Nephron progenitor cell (in vitro differentiated cells): ENCODE results near the gene CERS6.
A peak's percentile ranks its signal among the peaks of the same experiment; 100 is the strongest.

Experiments used
- DNase-seq: peaks from one replicate; pipeline ENCODE4 v3.0.0; 2021
- H3K27ac Mint-ChIP-seq: 2 replicates; pipeline ENCODE4 v1.8.0; 2021; ENCODE audit warnings: mild to moderate bottlenecking, moderate library complexity, mixed read lengths
- H3K27me3 Mint-ChIP-seq: 2 replicates; pipeline ENCODE4 v1.8.0; 2021; ENCODE audit warnings: mild to moderate bottlenecking, low read depth, mixed read lengths; ENCODE audit not compliant: poor library complexity
- H3K36me3 Mint-ChIP-seq: 2 replicates; pipeline ENCODE4 v1.8.0; 2021; ENCODE audit warnings: low read depth, mixed read lengths
- H3K4me1 Mint-ChIP-seq: 2 replicates; pipeline ENCODE4 v1.8.0; 2021; ENCODE audit warnings: mixed read lengths
- H3K4me3 Mint-ChIP-seq: 2 replicates; pipeline ENCODE4 v1.8.0; 2021; ENCODE audit warnings: mild to moderate bottlenecking, moderate library complexity, mixed read lengths
- H3K9me3 Mint-ChIP-seq: 2 replicates; pipeline ENCODE4 v1.8.0; 2021; ENCODE audit warnings: mild to moderate bottlenecking, moderate library complexity, mixed read lengths
- TF ChIP-seq, protein P1 (sequence below): fragments of 200-600 bp; sonication (generic); IDR thresholded peaks from 2 replicates; pipeline ENCODE4 v1.5.0; 2021; ENCODE audit warnings: antibody characterized with exemption

Gene CERS6

DNA sequence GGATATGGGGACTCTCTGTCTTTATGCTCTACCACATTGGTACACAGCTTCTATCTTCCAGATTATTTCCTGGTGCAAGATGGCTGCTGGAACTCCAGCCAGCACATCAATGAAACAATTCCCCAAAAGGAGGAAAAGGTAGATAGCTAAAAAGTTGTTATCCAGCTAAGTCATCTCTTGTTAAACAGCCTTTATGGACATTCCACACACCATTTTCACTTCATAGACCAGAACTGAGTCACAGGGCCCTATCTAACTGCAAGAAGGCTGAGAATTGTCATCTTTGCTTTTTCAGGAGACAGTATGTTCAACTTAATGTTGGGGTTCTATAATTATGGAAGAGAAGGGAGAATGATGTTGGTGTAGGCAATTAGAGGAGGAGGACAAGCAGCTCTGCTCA lies 213.1 kb downstream of the CERS6 start:
- Mint-ChIP-seq H3K4me3 (no peak overlapping the region), H3K9me3 (no peaks in the 10 kb centered on the region), H3K4me1 (peaks cover 2% of the 10 kb centered on the region), H3K27me3 (no peaks in the 10 kb centered on the region), H3K27ac (no peak overlapping the region), H3K36me3 (peaks cover 5% of the 10 kb centered on the region)
- TF ChIP-seq, protein P1, sequence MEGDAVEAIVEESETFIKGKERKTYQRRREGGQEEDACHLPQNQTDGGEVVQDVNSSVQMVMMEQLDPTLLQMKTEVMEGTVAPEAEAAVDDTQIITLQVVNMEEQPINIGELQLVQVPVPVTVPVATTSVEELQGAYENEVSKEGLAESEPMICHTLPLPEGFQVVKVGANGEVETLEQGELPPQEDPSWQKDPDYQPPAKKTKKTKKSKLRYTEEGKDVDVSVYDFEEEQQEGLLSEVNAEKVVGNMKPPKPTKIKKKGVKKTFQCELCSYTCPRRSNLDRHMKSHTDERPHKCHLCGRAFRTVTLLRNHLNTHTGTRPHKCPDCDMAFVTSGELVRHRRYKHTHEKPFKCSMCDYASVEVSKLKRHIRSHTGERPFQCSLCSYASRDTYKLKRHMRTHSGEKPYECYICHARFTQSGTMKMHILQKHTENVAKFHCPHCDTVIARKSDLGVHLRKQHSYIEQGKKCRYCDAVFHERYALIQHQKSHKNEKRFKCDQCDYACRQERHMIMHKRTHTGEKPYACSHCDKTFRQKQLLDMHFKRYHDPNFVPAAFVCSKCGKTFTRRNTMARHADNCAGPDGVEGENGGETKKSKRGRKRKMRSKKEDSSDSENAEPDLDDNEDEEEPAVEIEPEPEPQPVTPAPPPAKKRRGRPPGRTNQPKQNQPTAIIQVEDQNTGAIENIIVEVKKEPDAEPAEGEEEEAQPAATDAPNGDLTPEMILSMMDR = no peak
- no peak for DNase-seq

DNA sequence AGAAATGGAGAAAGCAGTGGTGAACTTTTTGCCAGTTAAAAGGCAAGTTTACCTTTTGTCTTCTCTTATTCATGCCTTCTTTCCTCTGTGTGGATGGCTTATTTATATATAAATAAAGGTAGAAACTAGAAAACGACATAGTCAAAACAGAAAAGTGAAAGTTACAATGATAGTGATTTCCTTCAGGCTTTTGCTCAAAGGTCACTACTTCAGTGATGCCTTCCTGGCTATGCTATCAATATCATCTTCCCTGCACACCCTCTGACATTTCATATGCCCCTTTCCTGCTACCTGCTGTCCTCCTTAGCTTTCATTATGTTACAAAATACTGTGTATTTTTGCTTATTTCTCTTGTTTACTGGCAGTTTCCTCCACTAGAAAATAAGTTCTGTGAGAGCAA lies 214.4 kb downstream of the CERS6 start:
- Mint-ChIP-seq H3K36me3 (peaks cover 9% of the 10 kb centered on the region), H3K27me3 (no peaks in the 10 kb centered on the region), H3K4me3 (no peak overlapping the region), H3K27ac (peak overlapping the region; percentile 87), H3K4me1 (no peaks in the 10 kb centered on the region), H3K9me3 (no peaks in the 10 kb centered on the region)
- no peak for DNase-seq
- TF ChIP-seq, protein P1 = no peak

DNA sequence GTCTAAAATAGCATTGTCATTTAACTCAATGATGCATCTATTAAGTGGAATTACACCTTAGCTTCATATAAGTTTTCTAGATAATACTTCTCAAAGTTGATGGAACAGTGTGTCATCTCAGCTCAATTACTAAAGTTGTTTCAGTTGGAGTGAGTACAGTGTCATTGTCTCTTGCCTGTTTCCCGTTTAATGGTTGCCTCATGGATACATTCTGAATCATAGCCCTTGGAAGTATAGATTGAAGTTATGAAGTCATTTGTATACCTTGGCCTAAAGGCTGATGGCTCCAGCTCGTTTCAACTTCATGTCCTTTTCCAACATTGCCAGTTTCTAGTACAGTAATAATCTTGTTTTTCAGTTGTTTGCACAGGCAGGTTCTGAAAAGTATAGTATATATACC lies 215.9 kb downstream of the CERS6 start:
- TF ChIP-seq, protein P1 = no peak
- Mint-ChIP-seq H3K27me3 (no peaks in the 10 kb centered on the region), H3K4me1 (no peaks in the 10 kb centered on the region), H3K4me3 (no peak overlapping the region), H3K27ac (no peak overlapping the region), H3K9me3 (no peaks in the 10 kb centered on the region), H3K36me3 (peaks cover 20% of the 10 kb centered on the region)
- DNase-seq = no peak

DNA sequence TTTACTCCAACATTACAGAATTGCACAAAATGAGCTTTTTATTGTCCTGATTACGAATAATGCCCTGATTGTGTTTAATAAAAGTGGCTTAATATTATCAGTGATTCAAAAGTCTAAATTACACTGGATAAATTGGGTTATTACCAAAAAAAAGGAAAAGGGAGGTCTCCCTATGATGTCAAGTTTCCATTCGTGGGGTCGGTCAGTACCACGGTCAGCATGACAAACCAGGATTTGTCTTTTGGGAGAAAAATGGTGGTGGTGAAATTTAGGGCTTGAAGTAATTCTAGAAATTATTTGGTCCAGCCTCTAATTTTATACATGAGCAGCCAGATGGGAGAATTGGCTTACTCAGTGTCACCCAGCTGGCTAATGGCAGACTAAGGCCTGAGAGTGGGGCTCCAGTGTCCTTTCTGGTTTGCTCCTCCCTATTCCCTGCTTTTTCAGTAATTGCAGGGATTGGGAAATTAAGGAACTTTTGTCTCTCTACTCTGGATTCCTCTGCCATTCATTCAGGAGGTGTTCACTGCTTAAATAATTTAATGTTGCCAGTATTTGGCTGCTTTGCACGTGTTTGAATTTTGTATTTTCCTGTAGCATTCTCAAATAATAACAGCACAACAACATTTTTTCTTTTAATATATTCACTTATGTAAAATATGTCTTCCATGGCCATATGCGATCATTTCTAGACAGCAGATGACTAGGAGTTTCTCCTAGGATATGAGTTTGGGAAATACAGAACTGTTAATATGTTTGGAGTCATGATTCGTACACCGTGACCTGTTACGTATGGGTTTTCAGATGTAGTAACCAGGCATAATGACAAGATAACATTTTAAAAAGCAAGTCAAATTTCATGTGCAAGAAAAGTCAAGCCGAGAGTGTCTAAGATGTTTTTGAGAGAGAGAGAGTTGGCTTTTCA lies 217.5 kb downstream of the CERS6 start:
- no peaks in the 10 kb centered on the region for H3K9me3 Mint-ChIP-seq
- H3K36me3 Mint-ChIP-seq = peaks cover 20% of the 10 kb centered on the region
- no peak overlapping the region for H3K27ac Mint-ChIP-seq
- H3K27me3 Mint-ChIP-seq = no peaks in the 10 kb centered on the region
- peaks cover 10% of the 10 kb centered on the region for H3K4me1 Mint-ChIP-seq
- TF ChIP-seq, protein P1 = no peak
- DNase-seq = no peak
- H3K4me3 Mint-ChIP-seq = no peak overlapping the region

DNA sequence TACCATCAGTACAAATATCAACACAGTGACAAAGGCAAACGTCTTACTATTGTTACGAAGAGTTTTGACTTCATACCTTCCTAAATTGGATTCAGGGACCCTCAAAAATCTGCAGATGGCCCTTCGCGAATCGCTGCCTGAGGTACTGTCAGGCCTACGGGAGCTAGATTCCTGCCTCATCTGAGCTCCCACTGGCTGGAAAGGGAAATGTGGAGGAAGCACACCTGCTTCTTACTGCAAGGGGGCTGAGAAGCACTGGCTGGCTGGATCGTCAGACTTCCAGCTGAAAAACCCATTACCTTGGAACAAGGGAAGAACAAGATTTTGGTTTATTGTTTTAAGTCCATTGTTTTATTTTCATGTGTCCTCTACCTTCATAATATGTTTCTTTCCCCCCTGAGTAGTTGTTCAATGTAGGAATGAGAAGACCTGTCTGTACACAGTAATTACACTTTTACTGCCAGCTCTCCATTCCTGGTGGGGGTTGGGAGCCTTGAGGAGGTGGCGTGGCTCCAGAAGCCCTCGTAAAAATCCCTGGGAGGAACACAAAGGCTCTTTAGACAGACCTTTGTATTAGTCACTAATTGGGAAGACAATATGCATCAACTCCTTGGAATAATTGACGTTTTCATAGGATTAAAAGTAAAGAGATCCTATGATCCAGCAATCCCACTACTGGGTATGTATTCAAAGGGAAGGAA lies 222.2 kb downstream of the CERS6 start:
- H3K9me3 Mint-ChIP-seq = no peaks in the 10 kb centered on the region

More for the DNA sequence above, 222.2 kb downstream of the CERS6 start:
- Mint-ChIP-seq H3K27me3 (no peaks in the 10 kb centered on the region), H3K4me1 (peaks cover 10% of the 10 kb centered on the region), H3K36me3 (peaks cover 20% of the 10 kb centered on the region), H3K4me3 (no peak overlapping the region), H3K27ac (no peak overlapping the region)
- TF ChIP-seq, protein P1 = no peak
- DNase-seq = no peak
